ENCODE results near the gene SHROOM3. TPM values are rescaled to one million over a fixed set of nuclear protein-coding genes. Genes with fewer than 3 reads are reported as not detected.

Gene SHROOM3
- total and polyA plus RNA-seq, 2 experiments from 2014 or later, result 11.3 to 73.5 TPM

DNA sequence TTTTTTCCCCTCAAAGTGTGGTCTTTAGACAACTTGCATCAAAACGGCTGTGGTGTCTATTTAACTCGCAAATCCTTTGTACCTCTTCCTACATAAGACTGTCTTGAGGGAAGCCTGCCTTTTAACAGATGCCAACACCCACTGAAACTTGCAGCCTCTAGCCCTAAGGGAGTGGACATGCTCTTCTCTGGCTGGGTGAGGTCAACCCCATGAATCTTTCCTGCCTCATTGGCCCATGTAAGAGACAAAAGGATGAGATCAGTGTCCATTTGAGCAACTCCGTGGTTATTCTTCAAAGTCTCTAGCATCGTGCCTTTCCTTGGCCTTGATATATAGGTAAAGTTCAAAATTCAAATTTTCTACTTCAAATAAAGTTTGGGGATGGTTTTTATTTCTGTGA is 134.7 kb downstream of the SHROOM3 start:
- Histone ChIP-seq H3K79me2 (replicated peaks; ENCODE audit: insufficient read depth) (no peaks in the 10 kb centered on the region), H4K20me1 (replicated peaks; ENCODE audit: insufficient read depth) (no peaks in the 10 kb centered on the region), H3K27me3 (ENCODE audit: insufficient read depth) (no peaks in the 10 kb centered on the region), H3K36me3 (ENCODE audit: insufficient read depth) (no peaks in the 10 kb centered on the region), H3F3A (replicated peaks; ENCODE audit: low read depth) (no peaks in the 10 kb centered on the region), H3K4me2 (no peak overlapping the region), H3K4me3 (no peak overlapping the region), H3K9me2 (ENCODE audit: insufficient read depth) (0 out of 2 replicates have a peak, but pooled peaks cover 6% of the 10 kb centered on the region), H2AFZ (no peak overlapping the region), H3K4me1 (ENCODE audit: insufficient read depth) (no peaks in the 10 kb centered on the region; the same call in none of the 2 replicates), H3K27ac (ENCODE audit: low read depth) (no peak overlapping the region)
- DNase-seq (ENCODE audit: low spot score), result no peak
- ATAC-seq, result no peak
- H3K4me1 Mint-ChIP-seq, result peaks cover 21% of the 10 kb centered on the region
- peaks cover 4% of the 10 kb centered on the region for H3K27me3 Mint-ChIP-seq (ENCODE audit: insufficient read depth, low read depth, poor library complexity)
- no peak overlapping the region for H3K4me3 Mint-ChIP-seq
- TF ChIP-seq STAT1 (IDR thresholded peaks at IDR 0.05; ENCODE audit: unreplicated experiment) (no peak), JUNB (IDR thresholded peaks at IDR 0.05; ENCODE audit: unreplicated experiment) (no peak), POLR2AphosphoS5 (IDR thresholded peaks at IDR 0.05; ENCODE audit: low read depth) (no peak), EZH2 (IDR thresholded peaks at IDR 0.05; ENCODE audit: low read depth, unreplicated experiment) (no peak), NANOG (IDR thresholded peaks at IDR 0.05; ENCODE audit: borderline replicate concordance) (no peak), ZNF331 (CRISPR knock-in tag; IDR thresholded peaks at IDR 0.05; ENCODE audit: low read depth) (no peak)
- TF ChIP-seq, protein P1, sequence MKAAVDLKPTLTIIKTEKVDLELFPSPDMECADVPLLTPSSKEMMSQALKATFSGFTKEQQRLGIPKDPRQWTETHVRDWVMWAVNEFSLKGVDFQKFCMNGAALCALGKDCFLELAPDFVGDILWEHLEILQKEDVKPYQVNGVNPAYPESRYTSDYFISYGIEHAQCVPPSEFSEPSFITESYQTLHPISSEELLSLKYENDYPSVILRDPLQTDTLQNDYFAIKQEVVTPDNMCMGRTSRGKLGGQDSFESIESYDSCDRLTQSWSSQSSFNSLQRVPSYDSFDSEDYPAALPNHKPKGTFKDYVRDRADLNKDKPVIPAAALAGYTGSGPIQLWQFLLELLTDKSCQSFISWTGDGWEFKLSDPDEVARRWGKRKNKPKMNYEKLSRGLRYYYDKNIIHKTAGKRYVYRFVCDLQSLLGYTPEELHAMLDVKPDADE (IDR thresholded peaks at IDR 0.05), result no peak
- TF ChIP-seq, protein P2, sequence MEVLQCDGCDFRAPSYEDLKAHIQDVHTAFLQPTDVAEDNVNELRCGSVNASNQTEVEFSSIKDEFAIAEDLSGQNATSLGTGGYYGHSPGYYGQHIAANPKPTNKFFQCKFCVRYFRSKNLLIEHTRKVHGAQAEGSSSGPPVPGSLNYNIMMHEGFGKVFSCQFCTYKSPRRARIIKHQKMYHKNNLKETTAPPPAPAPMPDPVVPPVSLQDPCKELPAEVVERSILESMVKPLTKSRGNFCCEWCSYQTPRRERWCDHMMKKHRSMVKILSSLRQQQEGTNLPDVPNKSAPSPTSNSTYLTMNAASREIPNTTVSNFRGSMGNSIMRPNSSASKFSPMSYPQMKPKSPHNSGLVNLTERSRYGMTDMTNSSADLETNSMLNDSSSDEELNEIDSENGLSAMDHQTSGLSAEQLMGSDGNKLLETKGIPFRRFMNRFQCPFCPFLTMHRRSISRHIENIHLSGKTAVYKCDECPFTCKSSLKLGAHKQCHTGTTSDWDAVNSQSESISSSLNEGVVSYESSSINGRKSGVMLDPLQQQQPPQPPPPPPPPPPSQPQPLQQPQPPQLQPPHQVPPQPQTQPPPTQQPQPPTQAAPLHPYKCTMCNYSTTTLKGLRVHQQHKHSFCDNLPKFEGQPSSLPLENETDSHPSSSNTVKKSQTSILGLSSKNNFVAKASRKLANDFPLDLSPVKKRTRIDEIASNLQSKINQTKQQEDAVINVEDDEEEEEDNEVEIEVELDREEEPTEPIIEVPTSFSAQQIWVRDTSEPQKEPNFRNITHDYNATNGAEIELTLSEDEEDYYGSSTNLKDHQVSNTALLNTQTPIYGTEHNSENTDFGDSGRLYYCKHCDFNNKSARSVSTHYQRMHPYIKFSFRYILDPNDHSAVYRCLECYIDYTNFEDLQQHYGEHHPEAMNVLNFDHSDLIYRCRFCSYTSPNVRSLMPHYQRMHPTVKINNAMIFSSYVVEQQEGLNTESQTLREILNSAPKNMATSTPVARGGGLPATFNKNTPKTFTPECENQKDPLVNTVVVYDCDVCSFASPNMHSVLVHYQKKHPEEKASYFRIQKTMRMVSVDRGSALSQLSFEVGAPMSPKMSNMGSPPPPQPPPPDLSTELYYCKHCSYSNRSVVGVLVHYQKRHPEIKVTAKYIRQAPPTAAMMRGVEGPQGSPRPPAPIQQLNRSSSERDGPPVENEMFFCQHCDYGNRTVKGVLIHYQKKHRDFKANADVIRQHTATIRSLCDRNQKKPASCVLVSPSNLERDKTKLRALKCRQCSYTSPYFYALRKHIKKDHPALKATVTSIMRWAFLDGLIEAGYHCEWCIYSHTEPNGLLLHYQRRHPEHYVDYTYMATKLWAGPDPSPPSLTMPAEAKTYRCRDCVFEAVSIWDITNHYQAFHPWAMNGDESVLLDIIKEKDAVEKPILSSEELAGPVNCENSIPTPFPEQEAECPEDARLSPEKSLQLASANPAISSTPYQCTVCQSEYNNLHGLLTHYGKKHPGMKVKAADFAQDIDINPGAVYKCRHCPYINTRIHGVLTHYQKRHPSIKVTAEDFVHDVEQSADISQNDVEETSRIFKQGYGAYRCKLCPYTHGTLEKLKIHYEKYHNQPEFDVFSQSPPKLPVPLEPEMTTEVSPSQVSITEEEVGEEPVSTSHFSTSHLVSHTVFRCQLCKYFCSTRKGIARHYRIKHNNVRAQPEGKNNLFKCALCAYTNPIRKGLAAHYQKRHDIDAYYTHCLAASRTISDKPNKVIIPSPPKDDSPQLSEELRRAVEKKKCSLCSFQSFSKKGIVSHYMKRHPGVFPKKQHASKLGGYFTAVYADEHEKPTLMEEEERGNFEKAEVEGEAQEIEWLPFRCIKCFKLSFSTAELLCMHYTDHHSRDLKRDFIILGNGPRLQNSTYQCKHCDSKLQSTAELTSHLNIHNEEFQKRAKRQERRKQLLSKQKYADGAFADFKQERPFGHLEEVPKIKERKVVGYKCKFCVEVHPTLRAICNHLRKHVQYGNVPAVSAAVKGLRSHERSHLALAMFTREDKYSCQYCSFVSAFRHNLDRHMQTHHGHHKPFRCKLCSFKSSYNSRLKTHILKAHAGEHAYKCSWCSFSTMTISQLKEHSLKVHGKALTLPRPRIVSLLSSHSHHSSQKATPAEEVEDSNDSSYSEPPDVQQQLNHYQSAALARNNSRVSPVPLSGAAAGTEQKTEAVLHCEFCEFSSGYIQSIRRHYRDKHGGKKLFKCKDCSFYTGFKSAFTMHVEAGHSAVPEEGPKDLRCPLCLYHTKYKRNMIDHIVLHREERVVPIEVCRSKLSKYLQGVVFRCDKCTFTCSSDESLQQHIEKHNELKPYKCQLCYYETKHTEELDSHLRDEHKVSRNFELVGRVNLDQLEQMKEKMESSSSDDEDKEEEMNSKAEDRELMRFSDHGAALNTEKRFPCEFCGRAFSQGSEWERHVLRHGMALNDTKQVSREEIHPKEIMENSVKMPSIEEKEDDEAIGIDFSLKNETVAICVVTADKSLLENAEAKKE (CRISPR knock-in tag; IDR thresholded peaks at IDR 0.05), result no peak
- TF ChIP-seq, protein P3, sequence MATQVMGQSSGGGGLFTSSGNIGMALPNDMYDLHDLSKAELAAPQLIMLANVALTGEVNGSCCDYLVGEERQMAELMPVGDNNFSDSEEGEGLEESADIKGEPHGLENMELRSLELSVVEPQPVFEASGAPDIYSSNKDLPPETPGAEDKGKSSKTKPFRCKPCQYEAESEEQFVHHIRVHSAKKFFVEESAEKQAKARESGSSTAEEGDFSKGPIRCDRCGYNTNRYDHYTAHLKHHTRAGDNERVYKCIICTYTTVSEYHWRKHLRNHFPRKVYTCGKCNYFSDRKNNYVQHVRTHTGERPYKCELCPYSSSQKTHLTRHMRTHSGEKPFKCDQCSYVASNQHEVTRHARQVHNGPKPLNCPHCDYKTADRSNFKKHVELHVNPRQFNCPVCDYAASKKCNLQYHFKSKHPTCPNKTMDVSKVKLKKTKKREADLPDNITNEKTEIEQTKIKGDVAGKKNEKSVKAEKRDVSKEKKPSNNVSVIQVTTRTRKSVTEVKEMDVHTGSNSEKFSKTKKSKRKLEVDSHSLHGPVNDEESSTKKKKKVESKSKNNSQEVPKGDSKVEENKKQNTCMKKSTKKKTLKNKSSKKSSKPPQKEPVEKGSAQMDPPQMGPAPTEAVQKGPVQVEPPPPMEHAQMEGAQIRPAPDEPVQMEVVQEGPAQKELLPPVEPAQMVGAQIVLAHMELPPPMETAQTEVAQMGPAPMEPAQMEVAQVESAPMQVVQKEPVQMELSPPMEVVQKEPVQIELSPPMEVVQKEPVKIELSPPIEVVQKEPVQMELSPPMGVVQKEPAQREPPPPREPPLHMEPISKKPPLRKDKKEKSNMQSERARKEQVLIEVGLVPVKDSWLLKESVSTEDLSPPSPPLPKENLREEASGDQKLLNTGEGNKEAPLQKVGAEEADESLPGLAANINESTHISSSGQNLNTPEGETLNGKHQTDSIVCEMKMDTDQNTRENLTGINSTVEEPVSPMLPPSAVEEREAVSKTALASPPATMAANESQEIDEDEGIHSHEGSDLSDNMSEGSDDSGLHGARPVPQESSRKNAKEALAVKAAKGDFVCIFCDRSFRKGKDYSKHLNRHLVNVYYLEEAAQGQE (IDR thresholded peaks at IDR 0.05; ENCODE audit: unreplicated experiment), result no peak
- no peak overlapping the region for H3K27ac Mint-ChIP-seq
- H3K9me3 Mint-ChIP-seq, result no peaks in the 10 kb centered on the region
- H3K36me3 Mint-ChIP-seq (ENCODE audit: low read depth), result no peaks in the 10 kb centered on the region; the same call in 2 of the 3 replicates

Measured in GM23338 (cell line).